GM18499 (cell line): ENCODE data around the gene ZDHHC14.
"Not testable (repeated sequence)": the region's sequence is repeated elsewhere in the genome, so short reads cannot be mapped to it uniquely, and the experiment has no call there.

ENCODE experiments used
- ATAC-seq: cut with Tn5 transposase; IDR thresholded peaks from one replicate; pipeline ENCODE4 v1.9.1; 2021; ENCODE audit warnings: moderate number of reproducible peaks; ENCODE audit not compliant: insufficient read depth, unreplicated experiment

Gene ZDHHC14

GRCh38 chr6:157560063-157560462 lies 179.1 kb downstream of the ZDHHC14 start:
- ATAC-seq, result not testable (repeated sequence)

GRCh38 chr6:157560691-157561413 lies 179.9 kb downstream of the ZDHHC14 start:
- ATAC-seq, result no peak

GRCh38 chr6:157561414-157561790 lies 180.4 kb downstream of the ZDHHC14 start:
- peak; percentile 15 for ATAC-seq

- ATAC-seq, result peak; percentile 27
Measured at GRCh38 chr6:157561929-157562810, 181.2 kb downstream of the ZDHHC14 start.

GRCh38 chr6:157562997-157563396 lies 182.0 kb downstream of the ZDHHC14 start:
- no peak for ATAC-seq

- peak; percentile 59 for ATAC-seq
Measured at GRCh38 chr6:157563611-157564284, 182.8 kb downstream of the ZDHHC14 start.

- no peak for ATAC-seq
Measured at GRCh38 chr6:157568702-157569101, 187.7 kb downstream of the ZDHHC14 start.

GRCh38 chr6:157569543-157569942 lies 188.6 kb downstream of the ZDHHC14 start:
- ATAC-seq, result peak; percentile 46

GRCh38 chr6:157570104-157570503 lies 189.1 kb downstream of the ZDHHC14 start:
- ATAC-seq, result no peak

- no peak for ATAC-seq
Measured at GRCh38 chr6:157570752-157571151, 189.8 kb downstream of the ZDHHC14 start.

- no peak for ATAC-seq
Measured at GRCh38 chr6:157571269-157571668, 190.3 kb downstream of the ZDHHC14 start.

GRCh38 chr6:157571950-157572349 lies 191.0 kb downstream of the ZDHHC14 start:
- ATAC-seq, result no peak

GRCh38 chr6:157574851-157575424 lies 193.9 kb downstream of the ZDHHC14 start:
- ATAC-seq, result no peak

GRCh38 chr6:157575436-157576145 lies 194.6 kb downstream of the ZDHHC14 start:
- ATAC-seq, result no peak

- ATAC-seq, result not testable (repeated sequence)
Measured at GRCh38 chr6:157576991-157577390, 196.0 kb downstream of the ZDHHC14 start.

- not testable (repeated sequence) for ATAC-seq
Measured at GRCh38 chr6:157578527-157578926, 197.5 kb downstream of the ZDHHC14 start.

- no peak for ATAC-seq
Measured at GRCh38 chr6:157579467-157580031, 198.6 kb downstream of the ZDHHC14 start.

GRCh38 chr6:157584036-157584435 lies 203.0 kb downstream of the ZDHHC14 start:
- ATAC-seq, result no peak

- no peak for ATAC-seq
Measured at GRCh38 chr6:157585274-157586087, 204.5 kb downstream of the ZDHHC14 start.
